ENCODE results near the gene NISCH.

The NISCH gene

GRCh38 chr3:52527732-52528585 is 72.6 kb downstream of the NISCH start:
- DNase-seq = no peak

DNA sequence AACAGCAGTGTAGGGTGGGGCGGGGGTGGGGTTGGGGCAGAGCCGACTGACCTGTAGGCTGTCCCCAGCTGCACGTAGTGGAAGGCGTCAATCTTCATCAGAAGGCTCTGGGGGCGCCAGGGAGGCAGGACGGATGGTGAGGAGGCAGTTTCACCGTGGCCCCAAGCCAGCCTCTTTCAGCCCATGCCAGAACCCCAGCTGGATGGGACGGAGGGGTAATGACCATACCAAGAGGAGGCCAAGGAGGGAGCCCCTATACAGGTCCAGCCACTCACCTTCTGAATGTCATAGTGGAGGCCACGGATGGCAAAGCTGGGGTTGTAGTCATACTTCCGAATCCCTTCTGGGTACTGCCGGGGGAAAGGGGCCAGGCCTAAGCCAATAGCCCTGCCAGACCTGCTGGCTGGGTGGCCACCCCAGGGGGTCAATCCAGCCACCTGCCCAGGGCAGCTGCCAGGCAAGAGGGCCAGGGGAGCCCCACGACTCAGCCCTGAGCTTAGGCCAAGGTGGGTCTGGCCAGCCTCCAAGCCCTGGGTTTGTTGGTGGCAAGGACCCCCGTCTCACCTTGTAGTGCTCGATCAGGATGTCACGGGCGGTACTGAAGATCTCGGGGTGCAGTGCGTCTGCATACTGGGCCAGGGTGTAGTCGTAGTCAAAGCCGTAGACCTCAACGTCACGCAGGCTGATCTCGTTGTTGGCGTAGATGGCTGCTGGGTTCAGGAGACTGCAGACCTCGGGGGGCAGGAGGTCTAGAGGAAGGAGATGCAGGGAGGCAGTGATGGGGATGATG is 73.4 kb downstream of the NISCH start:
- DNase-seq = no peak

GRCh38 chr3:52529376-52530333 is 74.3 kb downstream of the NISCH start:
- no peak for DNase-seq

DNA sequence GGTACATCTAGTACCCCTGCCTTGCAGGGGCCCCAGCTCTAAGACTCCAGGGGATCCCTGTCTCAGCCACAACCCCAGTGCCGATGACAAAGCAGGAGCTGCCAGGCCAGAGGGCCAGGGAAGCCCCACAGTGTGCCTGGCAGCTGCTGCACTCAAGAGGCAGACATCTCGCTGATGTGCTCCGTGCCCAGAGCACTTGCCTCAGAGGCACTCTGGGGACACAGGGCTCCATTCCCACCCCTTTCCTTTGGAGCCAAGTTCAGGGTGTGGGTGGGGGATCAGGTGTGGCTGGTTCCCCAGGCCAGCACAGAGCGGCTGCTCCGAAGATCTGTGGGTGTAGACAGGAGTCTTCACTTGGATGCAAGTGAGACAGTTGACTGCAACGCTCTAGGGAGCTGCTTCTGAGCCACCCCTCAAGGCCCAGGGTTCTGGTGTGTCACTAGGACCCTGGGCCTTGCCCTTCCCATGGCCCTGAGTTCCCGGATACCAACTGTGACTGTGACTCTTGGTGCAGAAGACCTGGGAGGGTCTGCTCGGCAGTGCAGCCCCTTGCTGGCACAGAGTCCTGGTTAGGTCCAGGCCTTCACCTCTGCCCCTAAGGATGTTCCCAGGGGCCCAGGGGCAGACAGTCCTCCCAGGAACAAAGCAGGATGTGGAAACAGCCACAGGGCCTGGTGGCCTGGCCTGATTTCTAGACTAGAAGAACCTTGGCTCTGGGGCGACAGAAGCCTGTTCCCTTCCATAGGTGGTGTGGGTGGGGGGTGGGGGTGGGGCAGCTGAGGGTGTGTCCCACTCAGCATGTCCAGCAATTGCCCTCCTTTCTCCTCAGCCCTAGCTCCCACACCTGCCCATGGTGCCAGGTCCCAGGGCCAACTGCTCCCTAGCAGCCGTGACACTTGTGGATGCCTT is 75.8 kb downstream of the NISCH start:
- DNase-seq = no peak

GRCh38 chr3:52531860-52532516 is 76.6 kb downstream of the NISCH start:
- DNase-seq = no peak

- peak; percentile 74 for DNase-seq
These were observed 77.1 kb downstream of the NISCH start for GRCh38 chr3:52532517-52532837.

DNA sequence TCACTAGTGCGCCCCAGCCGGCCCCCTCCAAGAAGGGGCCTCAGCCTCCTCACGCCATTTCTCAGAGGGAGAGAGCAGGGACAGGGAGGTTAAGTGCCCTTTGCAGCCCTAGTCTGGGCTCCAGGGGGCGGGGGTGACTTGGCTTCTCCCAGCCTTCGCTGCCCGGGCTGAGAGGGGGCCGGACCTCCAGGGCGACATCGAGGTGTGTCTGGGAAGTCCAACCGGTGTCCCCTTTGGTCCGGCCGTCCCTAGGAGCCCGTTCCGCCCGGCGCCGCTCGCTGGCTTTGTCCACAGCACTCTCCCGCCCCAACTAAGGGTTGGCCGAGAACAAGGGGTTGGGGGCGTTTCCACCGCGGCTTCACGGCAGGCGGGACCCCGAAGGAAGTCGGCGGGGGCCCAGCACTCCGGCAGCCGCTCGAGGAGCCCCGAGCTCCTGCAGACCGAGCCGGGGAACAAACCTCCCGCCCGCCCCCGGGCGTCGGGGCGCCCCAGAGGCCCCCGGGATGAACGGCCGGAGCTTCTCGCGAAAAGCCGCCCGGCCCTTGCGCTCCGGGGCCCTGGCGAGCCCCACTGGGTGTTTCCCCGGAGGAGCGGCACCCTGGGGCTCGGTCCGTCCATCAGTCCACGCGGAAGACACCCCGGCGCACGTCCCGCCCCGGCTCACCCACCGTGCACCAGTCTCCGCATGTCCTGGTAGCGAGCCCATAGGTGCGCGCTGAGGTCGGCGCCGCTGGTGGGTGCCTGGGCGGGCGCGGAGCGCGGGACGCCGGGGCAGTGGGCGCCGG is 77.6 kb downstream of the NISCH start:
- DNase-seq = peak; percentile 23

- peak; percentile 84 for DNase-seq
These were observed 78.3 kb downstream of the NISCH start, which contains the start of gene NT5DC2 for GRCh38 chr3:52533623-52534280. Gene NT5DC2 (minus strand): TSS chr3:52533857. CDS start chr3:52533737, 120 bp downstream.

- DNase-seq = no peak
These were observed 79.1 kb downstream of the NISCH start for GRCh38 chr3:52534281-52535183.

GRCh38 chr3:52535411-52536111 is 80.2 kb downstream of the NISCH start:
- DNase-seq = no peak

GRCh38 chr3:52536112-52536368 is 80.6 kb downstream of the NISCH start:
- DNase-seq = no peak

GRCh38 chr3:52536369-52537164 is 81.2 kb downstream of the NISCH start, which contains the start of gene UQCC5:
Gene UQCC5 (plus strand): TSS chr3:52536605. CDS start chr3:52536756, 151 bp downstream.
- peak; percentile 99 for DNase-seq

- no peak for DNase-seq
These were observed 81.8 kb downstream of the NISCH start for GRCh38 chr3:52537165-52537620.

- no peak for DNase-seq
These were observed 82.5 kb downstream of the NISCH start for GRCh38 chr3:52537726-52538421.

GRCh38 chr3:52539010-52539653 is 83.7 kb downstream of the NISCH start:
- no peak for DNase-seq

DNA sequence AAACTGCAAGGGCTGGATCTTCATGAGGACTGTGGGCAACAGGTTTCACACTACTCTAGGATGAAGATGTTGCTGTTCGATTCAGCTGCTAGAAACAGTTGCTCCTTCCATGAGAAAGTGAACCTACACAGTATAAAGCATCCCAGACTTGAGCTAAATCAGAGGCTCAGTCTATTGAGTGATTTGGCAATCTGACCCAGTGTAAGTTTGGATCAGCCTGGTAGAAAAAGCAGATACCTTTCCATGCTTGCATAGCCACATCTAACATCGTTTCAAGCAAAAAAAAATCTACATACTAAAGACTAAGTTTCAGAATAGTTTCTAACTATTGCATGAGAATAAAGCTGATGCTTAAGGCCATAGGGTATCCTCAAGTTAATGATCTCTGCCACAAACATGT is 85.6 kb downstream of the NISCH start:
- no peak for DNase-seq
